Suprapubic skin (tissue), 4 donors: ENCODE results near the gene CLTCL1. TPM values are rescaled to one million over a fixed set of nuclear protein-coding genes. Genes with fewer than 3 reads are reported as not detected.

Source experiments
- DNase-seq, 2 donors: peaks; one replicate each; pipeline ENCODE4 v3.0.0-alpha.2; 2019; ENCODE audit warnings: low spot score in 2 of 2
- H3K27ac ChIP-seq: fragments of 200-600 bp; sonication (generic); one replicate; pipeline ENCODE4 v1.5.1; 2019
- H3K27me3 ChIP-seq: fragments of 200-600 bp; sonication (generic); one replicate; pipeline ENCODE4 v1.5.1; 2019
- H3K36me3 ChIP-seq: fragments of 200-600 bp; sonication (generic); one replicate; pipeline ENCODE4 v1.5.1; 2019
- H3K4me1 ChIP-seq: fragments of 200-600 bp; sonication (generic); one replicate; pipeline ENCODE4 v1.5.1; 2019
- H3K4me3 ChIP-seq: fragments of 200-600 bp; sonication (generic); one replicate; pipeline ENCODE4 v1.5.1; 2019; ENCODE audit warnings: mild to moderate bottlenecking
- H3K9me3 ChIP-seq: fragments of 200-600 bp; sonication (generic); one replicate; pipeline ENCODE4 v1.5.1; 2019
- EP300 ChIP-seq: sonication (generic); formaldehyde crosslinking; IDR thresholded peaks from one replicate; pipeline ENCODE4 v1.6.1; 2017; ENCODE audit warnings: antibody characterized with exemption
- POLR2A ChIP-seq, 2 donors: fragments of 450-650 bp; IDR thresholded peaks; one replicate each; pipeline ENCODE4 v1.6.1; 2017; ENCODE audit warnings: antibody characterized with exemption in 2 of 2, mild to moderate bottlenecking in 2 of 2, moderate library complexity in 2 of 2
- POLR2AphosphoS5 ChIP-seq, 3 donors: sonication (generic); formaldehyde crosslinking; IDR thresholded peaks; one replicate each; pipeline ENCODE4 v1.6.1; 2017; ENCODE audit warnings: antibody characterized with exemption in 3 of 3
- WGBS: methylation state at CpG from one replicate; pipeline ENCODE4 v1.1.5; 2018; 5-methylcytosine and 5-hydroxymethylcytosine counted together
- total RNA-seq, 4 donors: library from RNA; depleted of rRNA; stranded (reverse); fragments of >200 nt; gene quantifications; one replicate each; pipeline ENCODE4 v1.1.0, GENCODE V29; 2016
- TF ChIP-seq, protein P1 (sequence below), 2 donors: fragments of 200-600 bp in 1 of 2; fragments of 450-650 bp in 1 of 2; sonication (generic) in 1 of 2; IDR thresholded peaks; one replicate each; pipeline ENCODE4 v1.5.1; 2016 to 2019; ENCODE audit warnings: antibody characterized with exemption in 2 of 2, mild to moderate bottlenecking in 1 of 2, moderate library complexity in 1 of 2

The CLTCL1 gene
- 10 to 100 TPM in 2 of 4 donors, 1 to 10 TPM in 2; 5.6 to 12.5 (median 9.4) TPM for total RNA-seq

DNA sequence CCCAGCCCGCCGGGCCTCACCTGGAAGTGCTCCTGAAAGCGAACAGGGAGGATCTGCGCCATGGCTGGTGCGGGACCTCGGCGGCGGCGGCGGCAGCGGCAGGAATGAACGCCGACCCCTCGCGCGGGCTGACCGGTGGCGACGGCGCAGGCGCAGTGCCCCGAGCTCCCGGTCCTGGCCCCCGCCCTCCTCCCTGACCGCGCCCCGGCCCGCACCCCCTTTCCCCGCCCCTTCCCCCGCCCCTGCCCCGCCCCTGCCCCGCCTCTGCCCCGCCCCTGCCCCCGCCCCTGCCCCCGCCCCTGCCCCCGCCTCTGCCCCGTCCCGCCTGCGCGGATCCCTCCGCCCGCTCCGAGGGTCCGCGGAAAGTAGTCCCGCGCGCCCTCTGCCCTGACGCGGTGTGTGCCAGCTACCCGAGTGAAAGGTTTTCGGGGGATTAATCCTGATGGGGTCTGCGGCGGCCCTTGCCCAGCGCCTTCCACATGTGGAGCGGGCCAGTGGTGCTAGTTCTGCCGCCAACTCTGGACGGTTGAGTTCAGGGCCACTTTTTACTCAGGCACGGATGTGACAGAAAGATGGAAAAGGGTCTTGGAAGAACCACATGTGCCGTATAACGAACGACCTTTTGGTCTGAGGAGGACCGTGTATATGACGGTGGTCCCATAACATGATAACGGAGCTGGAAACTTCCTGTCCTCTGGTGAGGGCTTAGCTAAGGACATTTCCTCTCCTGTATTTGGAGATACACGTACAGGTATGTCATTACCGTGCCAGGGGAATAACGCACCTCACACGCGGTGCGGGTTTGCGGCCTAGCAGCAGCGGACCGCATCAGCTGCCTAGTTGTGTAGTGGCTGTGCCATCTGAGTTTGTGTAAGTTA is at the start of gene CLTCL1:
Gene CLTCL1 (minus strand): TSS at position 140 of the 878 bp plus-strand sequence. CDS start 78 bp downstream, at position 62.
- Histone ChIP-seq H3K27ac (peak within 1 kb of the TSS; percentile 77), H3K4me1 (peaks cover 37% of the 10 kb centered on the region), H3K9me3 (no peaks in the 10 kb centered on the region), H3K36me3 (no peaks in the 10 kb centered on the region), H3K27me3 (no peaks in the 10 kb centered on the region), H3K4me3 (peak within 1 kb of the TSS; percentile 99)
- 10% methylated on average over 13 of the region's 74 CpGs for WGBS
- DNase-seq = peak; percentile 86 to 87
- TF ChIP-seq POLR2A (IDR thresholded peaks at IDR 0.05) (no peak), POLR2AphosphoS5 (IDR thresholded peaks at IDR 0.05) (peak in 1 of 3 donors; percentile 31), EP300 (no peak)

DNA sequence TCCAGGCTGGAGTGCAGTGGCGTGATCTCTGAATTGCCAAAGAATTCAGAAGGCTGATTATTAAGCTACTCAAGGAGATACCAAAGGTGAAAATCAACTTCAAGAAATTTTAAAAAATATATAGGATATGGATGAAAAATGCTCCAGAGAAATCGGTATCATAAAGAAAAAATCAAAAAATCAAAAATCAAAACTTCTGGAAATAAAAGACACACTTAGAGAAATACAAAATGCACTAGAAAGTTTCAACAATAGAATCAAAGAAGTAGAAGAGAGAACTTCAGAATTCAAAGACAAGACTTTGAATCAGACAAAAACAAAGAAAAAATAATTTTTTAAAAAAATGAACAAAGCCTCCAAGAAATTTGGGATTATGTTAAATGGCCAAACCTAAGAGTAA is 45.6 kb upstream of the CLTCL1 start:
- Histone ChIP-seq H3K4me1 (no peaks in the 10 kb centered on the region), H3K9me3 (peaks cover 10% of the 10 kb centered on the region), H3K36me3 (peaks cover 86% of the 10 kb centered on the region), H3K4me3 (no peak overlapping the region), H3K27ac (no peak overlapping the region), H3K27me3 (no peaks in the 10 kb centered on the region)
- 98% methylated on average over 2 of the region's 2 CpGs for WGBS
- TF ChIP-seq EP300 (no peak), POLR2AphosphoS5 (IDR thresholded peaks at IDR 0.05) (no peak), POLR2A (IDR thresholded peaks at IDR 0.05) (no peak)
- TF ChIP-seq, protein P1, sequence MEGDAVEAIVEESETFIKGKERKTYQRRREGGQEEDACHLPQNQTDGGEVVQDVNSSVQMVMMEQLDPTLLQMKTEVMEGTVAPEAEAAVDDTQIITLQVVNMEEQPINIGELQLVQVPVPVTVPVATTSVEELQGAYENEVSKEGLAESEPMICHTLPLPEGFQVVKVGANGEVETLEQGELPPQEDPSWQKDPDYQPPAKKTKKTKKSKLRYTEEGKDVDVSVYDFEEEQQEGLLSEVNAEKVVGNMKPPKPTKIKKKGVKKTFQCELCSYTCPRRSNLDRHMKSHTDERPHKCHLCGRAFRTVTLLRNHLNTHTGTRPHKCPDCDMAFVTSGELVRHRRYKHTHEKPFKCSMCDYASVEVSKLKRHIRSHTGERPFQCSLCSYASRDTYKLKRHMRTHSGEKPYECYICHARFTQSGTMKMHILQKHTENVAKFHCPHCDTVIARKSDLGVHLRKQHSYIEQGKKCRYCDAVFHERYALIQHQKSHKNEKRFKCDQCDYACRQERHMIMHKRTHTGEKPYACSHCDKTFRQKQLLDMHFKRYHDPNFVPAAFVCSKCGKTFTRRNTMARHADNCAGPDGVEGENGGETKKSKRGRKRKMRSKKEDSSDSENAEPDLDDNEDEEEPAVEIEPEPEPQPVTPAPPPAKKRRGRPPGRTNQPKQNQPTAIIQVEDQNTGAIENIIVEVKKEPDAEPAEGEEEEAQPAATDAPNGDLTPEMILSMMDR (IDR thresholded peaks at IDR 0.05) = no peak
- DNase-seq = no peak

DNA sequence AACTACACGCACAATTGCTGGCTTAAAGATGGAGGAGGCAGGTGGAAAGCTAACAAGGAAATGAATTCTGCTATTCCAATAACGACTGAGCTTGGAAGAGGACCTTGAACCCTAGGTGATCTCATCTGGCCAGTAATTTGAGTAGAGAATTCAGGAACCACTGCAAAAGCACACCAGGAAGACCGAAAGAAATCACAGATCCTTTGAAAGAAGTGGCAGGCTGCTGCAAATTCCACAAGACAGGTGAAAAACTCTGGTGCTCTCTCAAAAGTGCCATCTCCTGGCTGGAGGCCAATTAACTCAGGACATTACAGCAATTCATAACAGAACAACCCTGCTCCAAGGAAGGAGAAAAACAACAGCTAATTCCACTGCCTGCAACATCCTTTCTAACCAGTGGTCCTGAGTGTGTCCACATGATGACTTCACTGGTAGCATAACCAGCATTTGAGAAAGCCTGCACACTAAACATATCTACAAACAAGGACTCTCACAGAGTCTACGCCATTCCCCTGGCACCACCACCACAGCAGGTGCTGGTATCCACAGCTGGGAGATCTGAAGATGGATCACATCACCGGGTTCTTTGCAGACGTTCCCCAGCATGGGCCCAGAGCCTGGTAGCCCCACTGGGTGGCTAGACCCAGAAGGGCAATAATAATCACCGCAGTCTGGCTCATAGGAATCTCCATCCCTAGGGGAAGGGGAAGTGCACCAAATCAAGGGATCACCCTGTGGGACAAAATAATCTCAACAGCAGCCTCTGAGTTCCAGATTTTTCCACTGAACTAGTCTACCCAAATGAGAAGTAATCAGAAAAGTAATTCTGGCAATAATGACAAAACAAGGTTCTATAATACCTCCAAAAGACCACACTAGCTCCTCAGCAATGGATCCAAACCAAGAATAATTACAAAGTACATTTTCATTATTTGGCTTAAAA is 44.9 kb upstream of the CLTCL1 start:
- Histone ChIP-seq H3K36me3 (peaks cover 92% of the 10 kb centered on the region), H3K4me3 (no peak overlapping the region), H3K27me3 (no peaks in the 10 kb centered on the region), H3K27ac (no peak overlapping the region), H3K4me1 (no peaks in the 10 kb centered on the region), H3K9me3 (peaks cover 10% of the 10 kb centered on the region)
- WGBS = 98% methylated on average over 6 of the region's 7 CpGs
- DNase-seq = no peak
- TF ChIP-seq POLR2A (IDR thresholded peaks at IDR 0.05) = no peak
- TF ChIP-seq, protein P1 (IDR thresholded peaks at IDR 0.05) = no peak
- no peak for TF ChIP-seq POLR2AphosphoS5 (IDR thresholded peaks at IDR 0.05)
- no peak for TF ChIP-seq EP300

DNA sequence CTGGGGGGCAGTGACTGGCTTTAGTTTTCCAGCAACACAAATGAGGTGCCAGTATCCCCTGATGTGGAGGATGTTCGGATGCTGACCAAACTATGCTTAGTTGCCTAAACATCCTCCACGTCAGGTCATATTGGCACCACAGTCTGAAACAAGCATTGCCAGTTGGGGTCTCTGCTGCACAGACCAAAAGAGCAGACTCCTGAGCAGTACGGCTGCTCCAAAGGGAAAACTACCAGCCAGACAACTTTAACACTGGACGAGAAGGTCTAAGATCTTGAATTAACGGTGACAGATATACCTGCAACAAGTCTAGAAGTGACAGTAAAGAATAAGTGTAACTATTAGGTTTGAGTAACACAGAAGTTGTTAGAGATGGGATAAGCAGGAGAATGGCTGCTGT is 40.5 kb upstream of the CLTCL1 start:
- Histone ChIP-seq H3K27ac (no peak overlapping the region), H3K4me3 (no peak overlapping the region), H3K4me1 (no peaks in the 10 kb centered on the region), H3K27me3 (no peaks in the 10 kb centered on the region), H3K9me3 (no peaks in the 10 kb centered on the region), H3K36me3 (peaks cover 74% of the 10 kb centered on the region)
- no peak for DNase-seq
- TF ChIP-seq, protein P1 (IDR thresholded peaks at IDR 0.05) = no peak
- no peak for TF ChIP-seq POLR2A (IDR thresholded peaks at IDR 0.05)
- TF ChIP-seq EP300 = no peak
- no peak for TF ChIP-seq POLR2AphosphoS5 (IDR thresholded peaks at IDR 0.05)
- over 99% methylated on average over 5 of the region's 5 CpGs for WGBS

DNA sequence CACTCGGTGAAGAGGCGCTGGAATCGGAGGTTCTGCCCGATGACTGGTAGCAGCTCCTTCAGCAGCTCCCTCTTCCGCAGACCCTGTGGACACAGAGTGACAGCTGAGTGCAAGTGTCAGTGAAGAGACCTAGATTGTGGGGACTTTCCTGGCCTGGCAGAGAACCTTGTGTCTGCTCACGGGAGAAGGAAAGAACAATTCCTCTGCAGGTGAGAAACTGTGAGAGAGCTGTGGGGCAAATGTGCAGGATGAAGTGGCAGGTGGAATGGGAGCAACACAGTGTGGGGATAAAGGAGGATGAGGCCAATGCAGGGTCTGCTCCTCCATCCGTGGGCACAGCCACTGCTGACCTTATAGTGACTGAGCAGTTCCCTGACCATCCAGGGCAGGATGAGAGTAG is 40.0 kb upstream of the CLTCL1 start:
- 97% methylated on average over 7 of the region's 7 CpGs for WGBS
- no peak for DNase-seq
- Histone ChIP-seq H3K27ac (no peak overlapping the region), H3K9me3 (no peaks in the 10 kb centered on the region), H3K27me3 (no peaks in the 10 kb centered on the region), H3K4me3 (no peak overlapping the region), H3K4me1 (no peaks in the 10 kb centered on the region), H3K36me3 (peaks cover 69% of the 10 kb centered on the region)
- TF ChIP-seq EP300 = no peak
- no peak for TF ChIP-seq POLR2A (IDR thresholded peaks at IDR 0.05)
- no peak for TF ChIP-seq POLR2AphosphoS5 (IDR thresholded peaks at IDR 0.05)
- TF ChIP-seq, protein P1 (IDR thresholded peaks at IDR 0.05) = no peak
